ENCODE measurements around the gene EMC8. TPM values are rescaled to one million over a fixed set of nuclear protein-coding genes. Genes with fewer than 3 reads are reported as not detected.

The EMC8 gene
- total and polyA plus RNA-seq, 10 of the 15 experiments (the other 5 are each of a cell fraction or from before 2014, with no cell fraction given) = 7.8 to 62.0 (median 33.5) TPM

- TF ChIP-seq REST (IDR thresholded peaks at IDR 0.05; ENCODE audit: low read depth, low read length) (no peak), RCOR1 (conservative IDR thresholded peaks at IDR 0.05; ENCODE audit: low read depth, low read length) (no peak), FOXM1 (IDR thresholded peaks at IDR 0.05; ENCODE audit: low read depth, low read length) (no peak), CTCF (IDR thresholded peaks at IDR 0.05 in 2 of 3, conservative IDR thresholded peaks at IDR 0.05 in 1 of 3; ENCODE audit: control insufficient read depth in 2 of 3, extremely low read depth in 1 of 3, insufficient read depth in 1 of 3, low read depth in 3 of 3, low read length in 3 of 3) (no peak)
Observed at GRCh38 chr16:85735225-85735635, 64.1 kb downstream of the EMC8 start (continued).

- Histone ChIP-seq H2AFZ (ENCODE audit: control insufficient read depth, low read depth, low read length) (no peak overlapping the region), H3K36me3 (ENCODE audit: control insufficient read depth in 2 of 2, insufficient read depth in 2 of 2, low read length in 1 of 2) (no peaks in the 10 kb centered on the region), H3K4me3 (no peak overlapping the region), H3K9ac (ENCODE audit: control insufficient read depth, insufficient read depth, low read length) (no peak overlapping the region), H3K4me2 (ENCODE audit: control insufficient read depth, insufficient read depth) (no peak overlapping the region), H3K27me3 (replicated peaks in 1 of 2; ENCODE audit: control insufficient read depth in 2 of 2, insufficient read depth in 2 of 2, low read length in 1 of 2) (no peaks in the 10 kb centered on the region), H3K4me1 (ENCODE audit: control insufficient read depth, insufficient read depth, low read length) (peaks cover 15% of the 10 kb centered on the region), H4K20me1 (ENCODE audit: control insufficient read depth, insufficient read depth) (no peaks in the 10 kb centered on the region; the same call in 1 of the 2 replicates), H3K9me3 (replicated peaks; ENCODE audit: control insufficient read depth, insufficient read depth, low read length) (no peaks in the 10 kb centered on the region; the same call in 2 of the 3 replicates), H3K79me2 (ENCODE audit: control insufficient read depth, insufficient read depth, low read length) (no peaks in the 10 kb centered on the region), H3K27ac (ENCODE audit: control insufficient read depth, insufficient read depth) (no peak overlapping the region)
- FAIRE-seq (no peak), ATAC-seq (no peak), DNase-seq (ENCODE audit: low read depth, low spot score) (no peak)
- POLR2A ChIA-PET = no interaction called here
- SMC1A ChIA-PET (ENCODE audit: uncharacterized antibody, unreplicated experiment) = no interaction called here
- 85% methylated on average over 10 of the region's 10 CpGs for WGBS (ENCODE audit: insufficient coverage, insufficient replicate concordance, low lambda C conversion rate, missing lambda C conversion rate)
- intact Hi-C loops (cut with micrococcal nuclease; ENCODE audit: unreplicated experiment) = loop anchor here (2.0 kb wide), 1 partner anchor 22 kb away; no protein-coding TSS in a partner anchor
- BruUV-seq (replicated peaks) = no TSS peak
- RAD21 ChIA-PET (ENCODE audit: unreplicated experiment) = no interaction called here
- in situ Hi-C loops (cut with MboI) = no loop called here
- CTCF ChIA-PET = no interaction called here
- no peak for TF ChIP-seq EED (IDR thresholded peaks at IDR 0.05; ENCODE audit: low read depth)
- no peak for TF ChIP-seq EZH2 (IDR thresholded peaks at IDR 0.05; ENCODE audit: borderline replicate concordance, control insufficient read depth, low read depth, low read length)
- no peak for TF ChIP-seq ZNF622 (IDR thresholded peaks at IDR 0.05)
- no peak for TF ChIP-seq RELB (IDR thresholded peaks at IDR 0.05; ENCODE audit: low read depth)
- no peak for TF ChIP-seq MAX (IDR thresholded peaks at IDR 0.05; ENCODE audit: low read depth, low read length)
- no peak for TF ChIP-seq IRF3 (IDR thresholded peaks at IDR 0.05)
- TF ChIP-seq CBX3 (IDR thresholded peaks at IDR 0.05; ENCODE audit: borderline replicate concordance, low read depth) = no peak
- no peak for TF ChIP-seq NR2F1 (conservative IDR thresholded peaks at IDR 0.05)
- TF ChIP-seq HDAC6 (IDR thresholded peaks at IDR 0.05; ENCODE audit: unreplicated experiment) = no peak
Observed at GRCh38 chr16:85734311-85735017, 64.9 kb downstream of the EMC8 start.

Data from GM12878 (cell line).